SK-N-SH (cell line): ENCODE data around the gene VAMP8.
"Not testable (repeated sequence)": the region's sequence is repeated elsewhere in the genome, so short reads cannot be mapped to it uniquely, and the experiment has no call there.

ENCODE experiments used
- CHD2 ChIP-seq: fragments of 150-350 bp; IDR thresholded peaks from 2 replicates; pipeline ENCODE4 v1.6.1; 2018; ENCODE audit warnings: low read length; ENCODE audit not compliant: partially characterized antibody
- ELF1 ChIP-seq: IDR thresholded peaks from 2 replicates; pipeline ENCODE4 v1.4.0; 2012
- EP300 ChIP-seq, 2 experiments: IDR thresholded peaks; 2 replicates each; pipeline versions ENCODE4 v1.4.0 to v1.6.1; 2012; ENCODE audit warnings: borderline replicate concordance in 1 of 2, low read depth in 1 of 2, low read length in 1 of 2
- GABPA ChIP-seq: IDR thresholded peaks from 2 replicates; pipeline ENCODE4 v1.4.0; 2012; ENCODE audit warnings: low read depth, mild to moderate bottlenecking
- MXI1 ChIP-seq: IDR thresholded peaks from 2 replicates; pipeline ENCODE4 v1.6.1; 2012; ENCODE audit warnings: mild to moderate bottlenecking, low read depth, low read length, improper control_type of control experiment
- POLR2AphosphoS5 ChIP-seq: IDR thresholded peaks from 2 replicates; pipeline ENCODE4 v1.6.1; 2012; ENCODE audit warnings: low read depth, low read length
- RAD21 ChIP-seq: IDR thresholded peaks from 2 replicates; pipeline ENCODE4 v1.6.1; 2012; ENCODE audit warnings: mild to moderate bottlenecking, low read length
- RXRA ChIP-seq: IDR thresholded peaks from 2 replicates; pipeline ENCODE4 v1.4.0; 2012; ENCODE audit warnings: low read depth, mild to moderate bottlenecking, borderline replicate concordance
- TEAD4 ChIP-seq: IDR thresholded peaks from 2 replicates; pipeline ENCODE4 v1.4.0; 2012; ENCODE audit warnings: mild to moderate bottlenecking, borderline replicate concordance; ENCODE audit not compliant: insufficient read depth
- USF2 ChIP-seq: fragments of 150-350 bp; IDR thresholded peaks from 2 replicates; pipeline ENCODE4 v1.6.1; 2017; ENCODE audit warnings: antibody characterized with exemption, low read length, low read depth, borderline replicate concordance
- TF ChIP-seq, protein P1 (sequence below): fragments of 150-350 bp; IDR thresholded peaks from 2 replicates; pipeline ENCODE4 v1.6.1; 2016; ENCODE audit warnings: mild to moderate bottlenecking, low read depth, low read length
- TF ChIP-seq, protein P2 (sequence below): fragments of 200-600 bp; sonication (generic); IDR thresholded peaks from 2 replicates; pipeline ENCODE4 v1.6.1; 2017; ENCODE audit warnings: antibody characterized with exemption, mild to moderate bottlenecking, moderate library complexity

- TF ChIP-seq, protein P1, sequence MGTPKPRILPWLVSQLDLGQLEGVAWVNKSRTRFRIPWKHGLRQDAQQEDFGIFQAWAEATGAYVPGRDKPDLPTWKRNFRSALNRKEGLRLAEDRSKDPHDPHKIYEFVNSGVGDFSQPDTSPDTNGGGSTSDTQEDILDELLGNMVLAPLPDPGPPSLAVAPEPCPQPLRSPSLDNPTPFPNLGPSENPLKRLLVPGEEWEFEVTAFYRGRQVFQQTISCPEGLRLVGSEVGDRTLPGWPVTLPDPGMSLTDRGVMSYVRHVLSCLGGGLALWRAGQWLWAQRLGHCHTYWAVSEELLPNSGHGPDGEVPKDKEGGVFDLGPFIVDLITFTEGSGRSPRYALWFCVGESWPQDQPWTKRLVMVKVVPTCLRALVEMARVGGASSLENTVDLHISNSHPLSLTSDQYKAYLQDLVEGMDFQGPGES, result not testable (repeated sequence)
- TF ChIP-seq EP300 (IDR thresholded peaks at IDR 0.05; ENCODE audit: borderline replicate concordance in 1 of 2, low read depth in 1 of 2, low read length in 1 of 2); GABPA; POLR2AphosphoS5; RXRA; RAD21; CHD2; MXI1; ELF1; USF2; TEAD4: not testable (repeated sequence)
- TF ChIP-seq, protein P2, sequence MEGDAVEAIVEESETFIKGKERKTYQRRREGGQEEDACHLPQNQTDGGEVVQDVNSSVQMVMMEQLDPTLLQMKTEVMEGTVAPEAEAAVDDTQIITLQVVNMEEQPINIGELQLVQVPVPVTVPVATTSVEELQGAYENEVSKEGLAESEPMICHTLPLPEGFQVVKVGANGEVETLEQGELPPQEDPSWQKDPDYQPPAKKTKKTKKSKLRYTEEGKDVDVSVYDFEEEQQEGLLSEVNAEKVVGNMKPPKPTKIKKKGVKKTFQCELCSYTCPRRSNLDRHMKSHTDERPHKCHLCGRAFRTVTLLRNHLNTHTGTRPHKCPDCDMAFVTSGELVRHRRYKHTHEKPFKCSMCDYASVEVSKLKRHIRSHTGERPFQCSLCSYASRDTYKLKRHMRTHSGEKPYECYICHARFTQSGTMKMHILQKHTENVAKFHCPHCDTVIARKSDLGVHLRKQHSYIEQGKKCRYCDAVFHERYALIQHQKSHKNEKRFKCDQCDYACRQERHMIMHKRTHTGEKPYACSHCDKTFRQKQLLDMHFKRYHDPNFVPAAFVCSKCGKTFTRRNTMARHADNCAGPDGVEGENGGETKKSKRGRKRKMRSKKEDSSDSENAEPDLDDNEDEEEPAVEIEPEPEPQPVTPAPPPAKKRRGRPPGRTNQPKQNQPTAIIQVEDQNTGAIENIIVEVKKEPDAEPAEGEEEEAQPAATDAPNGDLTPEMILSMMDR, result not testable (repeated sequence)
Measured at GRCh38 chr2:85544254-85544691, 33.1 kb upstream of the VAMP8 start.
